A673 (cell line): Measurements from ENCODE around the gene LRRC71. TPM values are rescaled to one million over a fixed set of nuclear protein-coding genes. Genes with fewer than 3 reads are reported as not detected.

Source experiments
- BruUV-seq: library from RNA; stranded (reverse); fragments of 400-500 nt; replicated peaks from 2 replicates; lab custom pipeline; 2021; lab: Mats Ljungman, UMichigan
- CTCF ChIA-PET: fragments of 300-600 bp; sonication (Branson Sonifier 250); formaldehyde crosslinking; loops from one replicate; lab custom pipeline; 2022; ENCODE audit warnings: antibody characterized with exemption; lab: Charles Lee
- POLR2A ChIA-PET: fragments of 300-600 bp; sonication (Branson Sonifier 250); formaldehyde crosslinking; loops from one replicate; lab custom pipeline; 2022; ENCODE audit warnings: antibody characterized with exemption; ENCODE audit not compliant: low non-redundant PET; lab: Charles Lee
- DNase-seq: peaks from one replicate; pipeline ENCODE4 v3.0.0-alpha.2; 2015; ENCODE audit warnings: low spot score
- H3K27ac ChIP-seq: fragments of 200-600 bp; sonication (generic); 2 replicates; pipeline ENCODE4 v1.5.1; 2016; ENCODE audit warnings: mixed run types, low read depth, mild to moderate bottlenecking, mixed read lengths, antibody characterized with exemption, low read length; ENCODE audit not compliant: poor library complexity, severe bottlenecking
- H3K27me3 ChIP-seq: fragments of 200-600 bp; sonication (generic); replicated peaks from 2 replicates; pipeline ENCODE4 v1.6.1; 2017; ENCODE audit warnings: mixed run types, low read depth, mild to moderate bottlenecking, mixed read lengths, antibody characterized with exemption, low read length; ENCODE audit not compliant: insufficient read depth, poor library complexity
- H3K36me3 ChIP-seq: fragments of 200-600 bp; sonication (generic); 2 replicates; pipeline ENCODE4 v1.6.1; 2016; ENCODE audit warnings: mixed run types, mild to moderate bottlenecking, mixed read lengths, antibody characterized with exemption, low read length; ENCODE audit not compliant: insufficient read depth, poor library complexity, severe bottlenecking
- H3K4me1 ChIP-seq: fragments of 200-600 bp; sonication (generic); 2 replicates; pipeline ENCODE4 v1.6.1; 2017; ENCODE audit warnings: mixed run types, mild to moderate bottlenecking, mixed read lengths, antibody characterized with exemption, low read length; ENCODE audit not compliant: insufficient read depth, poor library complexity, severe bottlenecking
- H3K4me3 ChIP-seq: fragments of 200-600 bp; sonication (generic); 2 replicates; pipeline ENCODE4 v1.5.1; 2016; ENCODE audit warnings: low read depth, mixed run types, mild to moderate bottlenecking, mixed read lengths, low read length; ENCODE audit not compliant: poor library complexity, severe bottlenecking
- H3K9me3 ChIP-seq: fragments of 200-600 bp; sonication (generic); 2 replicates; pipeline ENCODE4 v1.6.1; 2016; ENCODE audit warnings: mixed run types, low read depth, mild to moderate bottlenecking, mixed read lengths, antibody characterized with exemption, low read length; ENCODE audit not compliant: poor library complexity, severe bottlenecking
- CTCF ChIP-seq: fragments of 300-800, 200-600 bp; sonication (generic); conservative IDR thresholded peaks from 2 replicates; pipeline ENCODE4 v1.5.1; 2017; ENCODE audit warnings: low read depth, mild to moderate bottlenecking, antibody characterized with exemption, low read length, moderate library complexity, mixed read lengths
- EZH2 ChIP-seq: fragments of 200-600 bp; sonication (generic); IDR thresholded peaks from 2 replicates; pipeline ENCODE4 v1.6.1; 2017; ENCODE audit warnings: borderline replicate concordance, low read depth, mild to moderate bottlenecking, mixed read lengths, antibody characterized with exemption, low read length; ENCODE audit not compliant: poor library complexity, severe bottlenecking
- intact Hi-C: fragments of 100-400 bp; cut with micrococcal nuclease; formaldehyde crosslinking; loops from one replicate; pipeline ENCODE4 v1.10.0; 2022; ENCODE audit not compliant: unreplicated experiment
- total RNA-seq: library from RNA; stranded (reverse); gene quantifications from 2 replicates; pipeline ENCODE4 v1.2.3, GENCODE V29; 2021

The LRRC71 gene
- total RNA-seq, 1 experiment from 2014 or later: not detected

GRCh38 chr1:156897078-156897825 is 23.2 kb upstream of the LRRC71 start:
- no peaks in the 10 kb centered on the region for H3K36me3 ChIP-seq
- TF ChIP-seq CTCF (no peak), EZH2 (no peak)
- BruUV-seq: no TSS peak
- CTCF ChIA-PET: no interaction called here
- H3K27ac ChIP-seq: no peak overlapping the region
- H3K4me1 ChIP-seq: no peaks in the 10 kb centered on the region
- POLR2A ChIA-PET: no interaction called here
- intact Hi-C loops: loop anchor here (10.0 kb wide), 1 partner anchor 258 kb away; no protein-coding TSS in a partner anchor
- DNase-seq: peak; percentile 49
- no peaks in the 10 kb centered on the region for H3K27me3 ChIP-seq
- H3K4me3 ChIP-seq: no peak overlapping the region
- no peaks in the 10 kb centered on the region for H3K9me3 ChIP-seq

GRCh38 chr1:156898161-156898566 is 22.3 kb upstream of the LRRC71 start:
- H3K27ac ChIP-seq: no peak overlapping the region
- H3K9me3 ChIP-seq: no peaks in the 10 kb centered on the region
- no TSS peak for BruUV-seq
- no peak overlapping the region for H3K4me3 ChIP-seq
- H3K36me3 ChIP-seq: no peaks in the 10 kb centered on the region
- CTCF ChIA-PET: no interaction called here
- intact Hi-C loops: loop anchor here (10.0 kb wide), 1 partner anchor 257 kb away; no protein-coding TSS in a partner anchor
- no peaks in the 10 kb centered on the region for H3K4me1 ChIP-seq
- no peaks in the 10 kb centered on the region for H3K27me3 ChIP-seq
- POLR2A ChIA-PET: no interaction called here
- no peak for DNase-seq
- TF ChIP-seq EZH2 (no peak), CTCF (no peak)

- intact Hi-C loops: loop anchor here (10.0 kb wide), 1 partner anchor 256 kb away; no protein-coding TSS in a partner anchor
- no TSS peak for BruUV-seq
- TF ChIP-seq CTCF: no peak
- TF ChIP-seq EZH2: no peak
These were observed 21.3 kb upstream of the LRRC71 start for GRCh38 chr1:156898971-156899664.

More at GRCh38 chr1:156898971-156899664, 21.3 kb upstream of the LRRC71 start:
- no peaks in the 10 kb centered on the region for H3K4me1 ChIP-seq
- H3K27ac ChIP-seq: no peak overlapping the region
- H3K4me3 ChIP-seq: no peak overlapping the region
- CTCF ChIA-PET: interaction anchor here (0.9 kb wide), 1 partner anchor 209 kb away, joined by 3 read pairs; no protein-coding TSS in a partner anchor
- H3K27me3 ChIP-seq: no peaks in the 10 kb centered on the region
- H3K9me3 ChIP-seq: no peaks in the 10 kb centered on the region
- no peaks in the 10 kb centered on the region for H3K36me3 ChIP-seq
- POLR2A ChIA-PET: no interaction called here
- DNase-seq: no peak
